Measurements from ENCODE around the gene NUMB.
"Not testable (repeated sequence)": the region's sequence is repeated elsewhere in the genome, so short reads cannot be mapped to it uniquely, and the experiment has no call there.

NUMB gene

GRCh38 chr14:73463411-73463810 lies 5.1 kb upstream of the NUMB start:
- DNase-seq, result no peak

GRCh38 chr14:73462815-73463214 lies 4.5 kb upstream of the NUMB start:
- DNase-seq, result no peak

- peak; percentile 76 for DNase-seq
Observed at GRCh38 chr14:73462048-73462715, 3.8 kb upstream of the NUMB start.

DNA sequence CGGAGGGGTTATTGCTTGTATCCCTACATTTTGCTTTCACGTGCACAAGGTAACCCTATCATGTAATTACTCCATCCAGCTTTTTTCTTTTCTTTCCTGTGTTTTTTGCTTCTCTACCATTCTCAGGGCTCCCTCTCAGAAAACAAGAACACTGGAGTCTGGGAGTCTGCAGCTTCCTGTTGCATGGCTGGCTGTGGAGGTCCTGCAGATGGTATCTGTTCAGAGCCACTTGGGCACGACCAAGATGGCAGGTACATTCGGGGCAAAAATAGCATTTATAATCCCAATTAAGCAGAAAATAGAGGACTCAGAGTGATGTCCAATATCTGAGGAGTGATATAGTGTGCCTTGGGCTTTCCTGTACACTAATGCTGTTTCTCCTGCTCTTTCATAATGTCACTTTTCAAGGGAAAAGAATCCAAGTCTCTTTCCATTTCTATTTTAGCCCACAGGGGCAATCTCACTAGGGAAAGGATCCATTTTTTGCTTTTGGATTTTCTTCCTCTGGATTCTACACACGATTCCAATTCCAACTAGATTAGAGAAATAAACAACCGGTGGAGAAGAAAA lies 3.2 kb upstream of the NUMB start:
- DNase-seq, result no peak

GRCh38 chr14:73460691-73461127 lies 2.4 kb upstream of the NUMB start:
- peak; percentile 81 for DNase-seq

- DNase-seq, result no peak
Observed at GRCh38 chr14:73459959-73460358, 1.6 kb upstream of the NUMB start.

DNA sequence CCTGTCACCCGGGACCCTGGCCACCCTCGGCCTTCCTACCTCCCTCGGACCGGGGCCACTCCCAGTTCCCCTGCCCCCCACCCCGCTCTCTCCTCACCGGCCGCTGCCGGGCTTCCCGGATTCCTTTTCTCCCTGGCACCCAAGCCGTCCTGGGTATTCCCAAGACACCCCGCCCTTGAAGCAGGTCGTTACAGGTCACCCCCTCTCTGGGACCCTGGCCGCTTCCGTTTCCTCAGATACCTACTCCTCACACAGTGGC lies 493 bp downstream of the NUMB start:
- peak; percentile 12 for DNase-seq

- no peak for DNase-seq
Observed at GRCh38 chr14:73457041-73457923, 1.1 kb downstream of the NUMB start.

DNA sequence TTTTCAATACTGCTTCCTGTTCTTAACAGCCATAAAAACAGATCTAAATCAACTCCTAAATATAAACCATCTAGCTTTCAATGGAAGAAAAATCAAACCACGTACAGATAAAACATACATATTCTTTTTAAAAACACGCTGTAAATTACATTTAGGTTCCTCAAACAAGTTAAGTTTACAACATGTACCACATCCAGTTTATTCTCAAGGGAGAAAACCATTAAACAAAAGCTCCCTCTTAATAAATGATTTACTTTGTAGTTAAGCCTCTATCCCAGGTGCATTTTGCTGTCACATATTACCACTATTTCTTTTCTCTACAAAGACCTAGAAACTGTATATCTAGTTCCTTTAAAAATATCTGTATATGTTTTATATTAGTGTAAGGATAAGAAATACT lies 3.1 kb downstream of the NUMB start:
- no peak for DNase-seq

- DNase-seq, result no peak
Observed at GRCh38 chr14:73452341-73453186, 5.8 kb downstream of the NUMB start.

- no peak for DNase-seq
Observed at GRCh38 chr14:73443758-73444157, 14.6 kb downstream of the NUMB start.

- DNase-seq, result no peak
Observed at GRCh38 chr14:73441286-73441685, 17.1 kb downstream of the NUMB start.

GRCh38 chr14:73438993-73439392 lies 19.4 kb downstream of the NUMB start:
- no peak for DNase-seq

DNA sequence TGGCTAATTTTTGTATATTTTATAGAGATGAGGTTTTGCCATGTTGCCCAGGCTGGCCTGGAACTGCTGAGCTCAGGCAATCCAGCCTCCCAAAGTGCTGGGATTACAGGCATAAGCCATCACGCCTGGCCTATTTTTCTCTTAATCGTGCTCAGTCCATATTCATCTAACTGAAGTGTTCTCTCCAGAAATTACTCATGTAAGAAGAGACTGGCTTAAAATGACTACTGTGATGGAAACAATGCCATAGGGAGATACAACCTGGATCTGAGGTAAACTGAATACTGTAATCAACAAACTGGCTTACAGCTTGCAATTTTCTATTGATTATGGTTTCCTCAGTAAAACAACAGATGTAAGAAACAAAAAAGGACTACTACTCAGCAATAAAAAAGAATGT lies 21.1 kb downstream of the NUMB start:
- no peak for DNase-seq

GRCh38 chr14:73432124-73432523 lies 26.2 kb downstream of the NUMB start:
- no peak for DNase-seq

DNA sequence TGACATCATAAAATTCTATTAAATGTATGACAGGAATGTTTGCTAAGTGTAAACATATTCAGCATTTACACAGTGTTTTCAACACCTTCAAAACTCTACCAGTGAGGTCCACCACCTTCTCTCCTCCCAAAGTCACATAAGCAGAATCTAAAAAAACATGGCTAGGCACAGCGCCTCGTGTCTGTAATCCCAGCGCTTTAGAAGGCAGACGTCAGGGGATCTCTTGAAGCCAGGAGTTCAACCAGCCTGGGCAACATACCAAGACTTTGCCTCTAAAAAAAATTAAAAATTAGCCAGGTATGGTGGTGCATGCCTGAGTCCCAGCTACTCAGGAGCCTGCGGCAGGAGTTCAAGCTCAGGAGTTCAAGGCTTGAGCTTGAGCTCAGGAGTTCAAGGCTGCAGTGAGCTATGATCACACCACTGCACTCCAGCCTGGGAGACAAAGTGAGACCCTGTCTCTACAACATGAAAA lies 30.0 kb downstream of the NUMB start:
- DNase-seq, result no peak

GRCh38 chr14:73427516-73428264 lies 30.7 kb downstream of the NUMB start:
- no peak for DNase-seq

- DNase-seq, result no peak
Observed at GRCh38 chr14:73426877-73427276, 31.5 kb downstream of the NUMB start.

DNA sequence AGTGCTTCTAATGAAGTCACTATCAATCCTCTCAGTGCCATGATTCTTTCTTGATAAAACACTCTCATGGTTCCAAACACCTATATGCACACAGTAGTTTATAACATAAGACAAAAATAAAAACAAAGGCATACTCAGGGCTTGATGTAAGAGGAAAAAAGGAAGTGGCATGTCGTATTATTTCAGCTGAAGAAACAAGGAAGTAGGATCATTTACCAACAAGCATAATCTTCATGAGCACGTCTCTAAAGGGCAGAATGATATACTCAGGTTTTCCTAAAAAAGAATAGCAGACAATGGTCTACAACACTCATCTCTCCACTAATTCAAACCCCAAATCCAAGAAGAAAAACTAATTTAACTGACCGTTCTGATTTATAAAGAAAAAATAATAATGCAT lies 33.9 kb downstream of the NUMB start:
- no peak for DNase-seq

GRCh38 chr14:73423092-73423491 lies 35.3 kb downstream of the NUMB start:
- DNase-seq, result not testable (repeated sequence)

- DNase-seq, result no peak
Observed at GRCh38 chr14:73422515-73422914, 35.8 kb downstream of the NUMB start.

DNA sequence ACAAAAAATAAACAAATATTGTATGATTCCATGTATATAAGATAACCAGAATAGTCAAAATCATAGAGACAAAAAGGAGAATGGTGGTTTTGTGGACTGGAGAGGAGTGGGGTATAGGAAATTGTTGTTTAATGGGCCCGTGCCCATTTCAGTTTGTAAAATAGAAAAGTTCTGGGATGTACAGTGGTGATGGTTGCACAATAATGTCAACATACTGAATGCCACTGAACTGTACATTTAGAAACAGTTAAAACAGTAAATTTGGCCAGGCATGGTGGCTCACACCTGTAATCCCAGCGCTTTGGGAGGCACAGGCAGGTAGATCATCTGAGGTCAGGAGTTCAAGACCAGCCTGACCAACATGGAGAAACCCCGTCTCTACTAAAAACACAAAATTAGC lies 40.1 kb downstream of the NUMB start:
- DNase-seq, result no peak

Measured in NCI-H1105 (cell line).